ENCODE results near the gene NUDT21. TPM values are rescaled to one million over a fixed set of nuclear protein-coding genes. Genes with fewer than 3 reads are reported as not detected.

Gene NUDT21
- total and polyA plus RNA-seq, 10 of the 15 experiments (the other 5 are each of a cell fraction or from before 2014, with no cell fraction given), result 70.1 to 229 (median 127) TPM

DNA sequence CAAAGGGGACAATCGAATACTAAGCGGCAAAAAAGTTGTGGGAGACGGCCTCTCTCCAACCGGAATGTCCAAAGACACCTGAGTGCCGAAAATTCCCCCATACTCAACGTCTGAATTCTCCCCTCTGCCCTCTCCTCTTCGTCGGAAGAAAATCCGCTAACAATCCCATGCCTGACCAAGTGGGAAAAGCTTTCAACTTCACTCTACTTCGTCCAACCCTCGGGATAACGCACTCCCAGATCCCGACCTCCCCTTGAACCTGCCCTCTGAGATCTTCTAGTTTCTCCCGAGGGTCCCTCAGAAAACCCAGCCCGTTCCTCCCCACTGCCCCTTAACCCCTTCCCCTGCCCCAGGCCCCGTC is 26.7 kb downstream of the NUDT21 start:
- peak overlapping the region; percentile 60 for H3K27ac ChIP-seq (ENCODE audit: control insufficient read depth, insufficient read depth)

More for the DNA sequence above, 26.7 kb downstream of the NUDT21 start:
- POLR2A ChIA-PET, result interaction anchor here (1.1 to 1.5 kb wide), 2 partner anchors 27 to 28 kb away, joined by 3 to 4 read pairs; partner anchors contain the start of genes NUDT21 and OGFOD1
- ATAC-seq (no peak), DNase-seq (ENCODE audit: low read depth, low spot score) (no peak), FAIRE-seq (peak; percentile 62)
- H3K9me3 ChIP-seq (replicated peaks; ENCODE audit: control insufficient read depth, insufficient read depth, low read length), result no peaks in the 10 kb centered on the region
- WGBS (ENCODE audit: insufficient coverage, insufficient replicate concordance, low lambda C conversion rate, missing lambda C conversion rate), result 0% methylated on average over 15 of the region's 16 CpGs
- peaks cover 55% of the 10 kb centered on the region for H3K79me2 ChIP-seq (ENCODE audit: control insufficient read depth, insufficient read depth, low read length)
- BruUV-seq (replicated peaks), result no TSS peak
- peak overlapping the region; percentile 95 for H3K4me2 ChIP-seq (ENCODE audit: control insufficient read depth, insufficient read depth)
- in situ Hi-C loops (cut with MboI), result no loop called here
- H3K4me1 ChIP-seq (ENCODE audit: control insufficient read depth, insufficient read depth, low read length), result peaks cover 12% of the 10 kb centered on the region
- H3K27me3 ChIP-seq (replicated peaks in 1 of 2; ENCODE audit: control insufficient read depth in 2 of 2, insufficient read depth in 2 of 2, low read length in 1 of 2), result no peaks in the 10 kb centered on the region
- H3K9ac ChIP-seq (ENCODE audit: control insufficient read depth, insufficient read depth, low read length), result peak overlapping the region; percentile 89
- RAD21 ChIA-PET (ENCODE audit: unreplicated experiment), result interaction anchor here (1.6 kb wide), 1 partner anchor 27 kb away, joined by 6 read pairs; the partner anchor contains the start of genes NUDT21 and OGFOD1
- peak overlapping the region; percentile 16 for H2AFZ ChIP-seq (ENCODE audit: control insufficient read depth, low read depth, low read length)
- H3K4me3 ChIP-seq, result peak overlapping the region; percentile 78
- SMC1A ChIA-PET (ENCODE audit: uncharacterized antibody, unreplicated experiment), result interaction anchor here (1.1 to 2.1 kb wide), 3 partner anchors 16 to 68 kb away, joined by 5 to 8 read pairs (median 6); partner anchors contain the start of genes NUDT21 and OGFOD1
- no peaks in the 10 kb centered on the region for H4K20me1 ChIP-seq (ENCODE audit: control insufficient read depth, insufficient read depth)
- TF ChIP-seq, protein P1, sequence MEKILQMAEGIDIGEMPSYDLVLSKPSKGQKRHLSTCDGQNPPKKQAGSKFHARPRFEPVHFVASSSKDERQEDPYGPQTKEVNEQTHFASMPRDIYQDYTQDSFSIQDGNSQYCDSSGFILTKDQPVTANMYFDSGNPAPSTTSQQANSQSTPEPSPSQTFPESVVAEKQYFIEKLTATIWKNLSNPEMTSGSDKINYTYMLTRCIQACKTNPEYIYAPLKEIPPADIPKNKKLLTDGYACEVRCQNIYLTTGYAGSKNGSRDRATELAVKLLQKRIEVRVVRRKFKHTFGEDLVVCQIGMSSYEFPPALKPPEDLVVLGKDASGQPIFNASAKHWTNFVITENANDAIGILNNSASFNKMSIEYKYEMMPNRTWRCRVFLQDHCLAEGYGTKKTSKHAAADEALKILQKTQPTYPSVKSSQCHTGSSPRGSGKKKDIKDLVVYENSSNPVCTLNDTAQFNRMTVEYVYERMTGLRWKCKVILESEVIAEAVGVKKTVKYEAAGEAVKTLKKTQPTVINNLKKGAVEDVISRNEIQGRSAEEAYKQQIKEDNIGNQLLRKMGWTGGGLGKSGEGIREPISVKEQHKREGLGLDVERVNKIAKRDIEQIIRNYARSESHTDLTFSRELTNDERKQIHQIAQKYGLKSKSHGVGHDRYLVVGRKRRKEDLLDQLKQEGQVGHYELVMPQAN (conservative IDR thresholded peaks at IDR 0.05), result no peak
- TF ChIP-seq IRF4 (IDR thresholded peaks at IDR 0.05; ENCODE audit: low read depth, low read length) (no peak), SIX5 (IDR thresholded peaks at IDR 0.05; ENCODE audit: low read depth, low read length, severe bottlenecking) (no peak), SPI1 (IDR thresholded peaks at IDR 0.05; ENCODE audit: borderline replicate concordance, insufficient read depth, low read depth, low read length) (no peak)
- H3K36me3 ChIP-seq (ENCODE audit: control insufficient read depth in 2 of 2, insufficient read depth in 2 of 2, low read length in 1 of 2), result no peaks in the 10 kb centered on the region
- CTCF ChIA-PET, result interaction anchor here (1.6 to 1.7 kb wide), 2 partner anchors 27 to 277 kb away, joined by 3 to 8 read pairs; partner anchors contain the start of genes NUDT21 and OGFOD1
- intact Hi-C loops (cut with micrococcal nuclease; ENCODE audit: unreplicated experiment), result no loop called here

Measured in GM12878 (cell line).